Measurements from ENCODE around the gene PDCD4. TPM values are rescaled to one million over a fixed set of nuclear protein-coding genes. Genes with fewer than 3 reads are reported as not detected.
"Not testable (repeated sequence)": the region's sequence is repeated elsewhere in the genome, so short reads cannot be mapped to it uniquely, and the experiment has no call there.

Gene PDCD4
- total RNA-seq, 1 experiment from 2014 or later = 29.7 TPM

- DNase-seq (ENCODE audit: low read depth) = no peak
Observed at GRCh38 chr10:110860576-110861241, 11.0 kb upstream of the PDCD4 start.

- no peak for DNase-seq (ENCODE audit: low read depth)
Observed at GRCh38 chr10:110861476-110861875, 10.3 kb upstream of the PDCD4 start.

GRCh38 chr10:110861930-110862649 is 9.6 kb upstream of the PDCD4 start:
- DNase-seq (ENCODE audit: low read depth) = peak; percentile 33

- no peak for DNase-seq (ENCODE audit: low read depth)
Observed at GRCh38 chr10:110862961-110863360, 8.8 kb upstream of the PDCD4 start.

- no peak for DNase-seq (ENCODE audit: low read depth)
Observed at GRCh38 chr10:110863361-110863760, 8.4 kb upstream of the PDCD4 start.

GRCh38 chr10:110863956-110864355 is 7.8 kb upstream of the PDCD4 start:
- no peak for DNase-seq (ENCODE audit: low read depth)

GRCh38 chr10:110864662-110865140 is 7.0 kb upstream of the PDCD4 start:
- no peak for DNase-seq (ENCODE audit: low read depth)

- peak; percentile 55 for DNase-seq (ENCODE audit: low read depth)
Observed at GRCh38 chr10:110865186-110865808, 6.4 kb upstream of the PDCD4 start.

GRCh38 chr10:110865809-110866482 is 5.8 kb upstream of the PDCD4 start:
- DNase-seq (ENCODE audit: low read depth) = no peak

- not testable (repeated sequence) for DNase-seq (ENCODE audit: low read depth)
Observed at GRCh38 chr10:110867011-110867806, 4.5 kb upstream of the PDCD4 start.

- no peak for DNase-seq (ENCODE audit: low read depth)
Observed at GRCh38 chr10:110867807-110868465, 3.8 kb upstream of the PDCD4 start.

GRCh38 chr10:110868981-110869380 is 2.7 kb upstream of the PDCD4 start:
- no peak for DNase-seq (ENCODE audit: low read depth)

- DNase-seq (ENCODE audit: low read depth) = no peak
Observed at GRCh38 chr10:110870823-110871297, 868 bp upstream of the PDCD4 start.

- peak; percentile 85 for DNase-seq (ENCODE audit: low read depth)
Observed at GRCh38 chr10:110872145-110872983, 636 bp downstream of the PDCD4 start.

GRCh38 chr10:110872984-110873923 is 1.5 kb downstream of the PDCD4 start:
- DNase-seq (ENCODE audit: low read depth) = no peak

- no peak for DNase-seq (ENCODE audit: low read depth)
Observed at GRCh38 chr10:110873951-110874350, 2.2 kb downstream of the PDCD4 start.

- no peak for DNase-seq (ENCODE audit: low read depth)
Observed at GRCh38 chr10:110876000-110876399, 4.3 kb downstream of the PDCD4 start.

- DNase-seq (ENCODE audit: low read depth) = no peak
Observed at GRCh38 chr10:110876788-110877187, 5.1 kb downstream of the PDCD4 start.

Data from HT1080 (cell line).